Gastroesophageal sphincter (tissue), 4 donors: ENCODE measurements around the gene KRT85. TPM values are rescaled to one million over a fixed set of nuclear protein-coding genes. Genes with fewer than 3 reads are reported as not detected.

Experiments used
- ATAC-seq: fragments of 150-250 bp; one replicate; pipeline ENCODE4 v1.9.1; 2016; ENCODE audit warnings: mild to moderate bottlenecking, moderate library complexity
- H3K27ac ChIP-seq, 4 donors: fragments of 200-600 bp; sonication (generic) in 3 of 4; 1 replicate in 3 of 4; 2 replicates in 1 of 4; pipeline ENCODE4 v1.5.1; 2016 to 2019
- H3K27me3 ChIP-seq: fragments of 200-600 bp; sonication (generic); one replicate; pipeline ENCODE4 v1.5.1; 2019
- H3K36me3 ChIP-seq, 2 donors: fragments of 200-600 bp; sonication (generic); one replicate each; pipeline ENCODE4 v1.5.1; 2019; ENCODE audit warnings: control low read depth in 1 of 2
- H3K4me1 ChIP-seq, 3 donors: fragments of 200-600 bp; sonication (generic); 1 replicate in 2 of 3; 2 replicates in 1 of 3; pipeline ENCODE4 v1.5.1; 2016 to 2019; ENCODE audit warnings: control low read depth in 2 of 3
- H3K4me3 ChIP-seq, 2 donors: fragments of 200-600 bp; sonication (generic); one replicate each; pipeline ENCODE4 v1.5.1; 2019; ENCODE audit warnings: mild to moderate bottlenecking in 1 of 2, moderate library complexity in 1 of 2
- H3K9me3 ChIP-seq, 3 donors: fragments of 200-600 bp; sonication (generic); one replicate each; pipeline ENCODE4 v1.5.1; 2017 to 2019; ENCODE audit warnings: control low read depth in 2 of 3
- EP300 ChIP-seq: sonication (generic); formaldehyde crosslinking; IDR thresholded peaks from one replicate; pipeline ENCODE4 v1.6.1; 2017; ENCODE audit warnings: antibody characterized with exemption, mild to moderate bottlenecking
- POLR2A ChIP-seq, 2 donors: fragments of 450-650 bp; IDR thresholded peaks; one replicate each; pipeline ENCODE4 v1.6.1; 2017; ENCODE audit warnings: antibody characterized with exemption in 2 of 2, mild to moderate bottlenecking in 2 of 2, moderate library complexity in 1 of 2
- POLR2AphosphoS5 ChIP-seq: sonication (generic); formaldehyde crosslinking; IDR thresholded peaks from one replicate; pipeline ENCODE4 v1.6.1; 2017; ENCODE audit warnings: antibody characterized with exemption
- WGBS, 2 donors: methylation state at CpG; one replicate each; pipeline ENCODE4 v1.1.5; 2018; ENCODE audit warnings: low coverage in 1 of 2; 5-methylcytosine and 5-hydroxymethylcytosine counted together
- total RNA-seq, 4 donors: library from RNA; depleted of rRNA; stranded (reverse); fragments of >200 nt; gene quantifications; one replicate each; pipeline ENCODE4 v1.1.0, GENCODE V29; 2016
- TF ChIP-seq, protein P1 (sequence below), 4 experiments: fragments of 200-600 bp in 2 of 4; fragments of 450-650 bp in 2 of 4; sonication (generic) in 1 of 4; IDR thresholded peaks; one replicate each; pipeline ENCODE4 v1.5.1; 2017 to 2019; ENCODE audit warnings: antibody characterized with exemption in 4 of 4, mild to moderate bottlenecking in 2 of 4, moderate library complexity in 2 of 4

KRT85 gene
- total RNA-seq, 4 donors from 2014 or later, result not detected

DNA sequence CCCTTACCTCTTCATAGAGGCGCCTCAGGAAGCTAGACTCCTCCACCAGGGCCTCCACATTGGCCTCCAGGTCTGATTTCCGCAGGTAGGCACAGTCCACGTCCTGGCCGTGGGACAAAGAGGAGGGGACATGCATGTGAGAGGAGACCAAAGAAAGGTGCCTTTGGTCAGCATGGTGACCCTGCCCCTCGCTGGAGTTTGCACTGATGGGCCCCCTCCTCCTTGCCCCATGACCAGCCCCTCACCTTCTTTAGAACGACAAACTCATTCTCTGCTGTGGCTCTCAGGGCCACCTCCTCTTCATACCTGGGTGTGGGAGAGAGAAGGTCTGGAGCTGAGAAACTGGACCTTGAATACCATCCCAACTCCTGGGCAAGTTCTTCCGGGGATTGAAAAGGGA, 3.2 kb downstream of the KRT85 start:
- Histone ChIP-seq H3K27ac (no peak overlapping the region), H3K4me3 (no peak overlapping the region), H3K9me3 (no peaks in the 10 kb centered on the region), H3K27me3 (no peaks in the 10 kb centered on the region), H3K4me1 (no peaks in the 10 kb centered on the region), H3K36me3 (no peaks in the 10 kb centered on the region)
- ATAC-seq, result no peak
- TF ChIP-seq POLR2A (IDR thresholded peaks at IDR 0.05), result no peak
- no peak for TF ChIP-seq POLR2AphosphoS5
- TF ChIP-seq, protein P1, sequence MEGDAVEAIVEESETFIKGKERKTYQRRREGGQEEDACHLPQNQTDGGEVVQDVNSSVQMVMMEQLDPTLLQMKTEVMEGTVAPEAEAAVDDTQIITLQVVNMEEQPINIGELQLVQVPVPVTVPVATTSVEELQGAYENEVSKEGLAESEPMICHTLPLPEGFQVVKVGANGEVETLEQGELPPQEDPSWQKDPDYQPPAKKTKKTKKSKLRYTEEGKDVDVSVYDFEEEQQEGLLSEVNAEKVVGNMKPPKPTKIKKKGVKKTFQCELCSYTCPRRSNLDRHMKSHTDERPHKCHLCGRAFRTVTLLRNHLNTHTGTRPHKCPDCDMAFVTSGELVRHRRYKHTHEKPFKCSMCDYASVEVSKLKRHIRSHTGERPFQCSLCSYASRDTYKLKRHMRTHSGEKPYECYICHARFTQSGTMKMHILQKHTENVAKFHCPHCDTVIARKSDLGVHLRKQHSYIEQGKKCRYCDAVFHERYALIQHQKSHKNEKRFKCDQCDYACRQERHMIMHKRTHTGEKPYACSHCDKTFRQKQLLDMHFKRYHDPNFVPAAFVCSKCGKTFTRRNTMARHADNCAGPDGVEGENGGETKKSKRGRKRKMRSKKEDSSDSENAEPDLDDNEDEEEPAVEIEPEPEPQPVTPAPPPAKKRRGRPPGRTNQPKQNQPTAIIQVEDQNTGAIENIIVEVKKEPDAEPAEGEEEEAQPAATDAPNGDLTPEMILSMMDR (IDR thresholded peaks at IDR 0.05), result no peak
- TF ChIP-seq EP300, result no peak
- WGBS, 2 donors, result 56 to 80% methylated on average over 3 of the region's 7 CpGs

DNA sequence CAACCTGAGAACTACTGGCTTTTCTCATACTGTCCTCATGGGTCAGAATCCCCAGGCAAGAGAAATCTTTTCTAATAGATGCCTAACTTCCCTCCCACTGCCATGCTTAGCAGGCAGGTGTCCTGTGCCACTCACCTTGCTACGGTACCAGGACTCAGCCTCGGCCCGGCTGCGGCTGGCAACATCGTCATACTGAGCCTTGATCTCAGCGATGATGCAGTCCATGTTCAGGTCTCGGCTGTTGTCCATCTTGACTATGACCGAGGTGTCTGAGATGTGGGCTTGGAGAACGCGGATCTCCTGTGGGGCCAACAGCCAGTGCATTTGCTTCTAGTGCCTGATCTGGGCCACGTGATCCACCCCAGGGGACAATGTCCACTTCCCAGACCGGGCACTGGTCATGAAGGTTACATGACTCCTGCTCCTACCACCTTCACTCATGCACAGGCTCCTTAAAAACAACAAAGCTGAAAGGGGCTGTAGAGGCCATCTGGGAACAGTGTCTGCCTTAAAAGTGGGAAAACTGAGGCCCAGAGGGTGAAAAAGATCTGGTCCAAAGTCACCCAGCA, 4.1 kb downstream of the KRT85 start:
- H3K4me1 ChIP-seq, result no peaks in the 10 kb centered on the region
- WGBS, 2 donors, result 86 to 97% methylated on average over 6 to 7 of the region's 12 CpGs
- ATAC-seq, result no peak
- no peak for TF ChIP-seq POLR2A (IDR thresholded peaks at IDR 0.05)
- no peak for TF ChIP-seq POLR2AphosphoS5
- no peak for TF ChIP-seq EP300
- TF ChIP-seq, protein P1 (IDR thresholded peaks at IDR 0.05), result no peak
- H3K27ac ChIP-seq, result no peak overlapping the region
- H3K36me3 ChIP-seq, result no peaks in the 10 kb centered on the region
- no peak overlapping the region for H3K4me3 ChIP-seq
- H3K27me3 ChIP-seq, result no peaks in the 10 kb centered on the region
- no peaks in the 10 kb centered on the region for H3K9me3 ChIP-seq

DNA sequence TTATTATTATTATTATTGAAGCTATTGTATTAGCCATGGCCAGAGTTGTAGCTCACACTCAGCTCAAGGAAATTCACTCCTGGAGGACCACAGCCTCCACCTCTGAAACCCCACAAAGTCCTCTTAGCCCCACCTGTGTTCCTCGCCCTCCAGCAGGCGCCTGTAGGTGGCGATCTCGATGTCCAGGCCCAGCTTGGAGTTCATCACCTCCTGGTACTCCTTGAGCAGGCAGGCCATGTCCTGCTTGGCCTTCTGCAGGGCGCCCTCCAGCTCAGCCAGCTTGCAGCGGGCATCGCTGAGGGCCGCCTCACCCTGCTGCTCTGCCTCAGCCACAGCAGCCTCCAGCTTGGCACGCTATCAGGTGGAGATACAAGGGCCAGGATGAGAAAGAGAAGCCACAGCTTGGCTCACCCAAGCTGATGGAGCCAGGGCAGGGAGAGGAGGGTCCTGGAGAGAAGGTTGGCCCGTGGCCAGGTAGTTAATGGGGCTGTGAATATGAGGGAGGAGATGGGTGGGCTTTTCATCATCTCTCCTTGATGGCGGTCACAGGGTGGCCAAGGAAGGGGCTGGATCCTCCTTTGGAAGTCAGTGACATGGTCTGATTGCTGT, 5.1 kb downstream of the KRT85 start:
- Histone ChIP-seq H3K27me3 (no peaks in the 10 kb centered on the region), H3K36me3 (no peaks in the 10 kb centered on the region), H3K4me3 (no peak overlapping the region), H3K27ac (no peak overlapping the region), H3K4me1 (no peaks in the 10 kb centered on the region), H3K9me3 (no peaks in the 10 kb centered on the region)
- TF ChIP-seq, protein P1 (IDR thresholded peaks at IDR 0.05), result no peak
- TF ChIP-seq POLR2AphosphoS5 (no peak), POLR2A (IDR thresholded peaks at IDR 0.05) (no peak), EP300 (no peak)
- ATAC-seq, result no peak
- WGBS, 2 donors, result 93% methylated on average over 3 of the region's 11 CpGs; no CpG with 5 or more reads in 1 of the 2 donors

DNA sequence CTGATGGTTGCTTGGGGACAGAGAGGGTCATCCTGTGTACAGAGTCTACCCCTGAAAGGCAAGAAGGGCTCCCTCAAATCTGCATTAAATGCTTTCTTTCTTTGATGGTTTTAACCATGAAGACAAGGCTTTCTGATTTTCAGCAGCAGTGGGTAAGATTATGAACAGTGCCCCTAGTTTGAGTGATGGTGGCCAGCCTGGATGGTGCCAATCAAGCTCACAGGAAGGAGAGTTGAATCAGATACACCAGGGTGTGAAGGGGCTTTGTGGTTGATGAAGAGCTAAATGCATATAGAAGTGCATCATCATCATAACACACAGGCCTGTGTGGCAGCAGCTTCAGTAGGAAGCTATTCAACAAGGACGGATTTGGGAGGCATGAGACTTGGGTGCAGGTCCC, 5.7 kb downstream of the KRT85 start:
- Histone ChIP-seq H3K36me3 (no peaks in the 10 kb centered on the region), H3K9me3 (no peaks in the 10 kb centered on the region), H3K27me3 (peaks cover 5% of the 10 kb centered on the region), H3K4me1 (no peaks in the 10 kb centered on the region), H3K4me3 (no peak overlapping the region), H3K27ac (no peak overlapping the region)
- no peak for ATAC-seq
- no peak for TF ChIP-seq POLR2AphosphoS5
- no peak for TF ChIP-seq EP300
- TF ChIP-seq, protein P1 (IDR thresholded peaks at IDR 0.05), result no peak
- TF ChIP-seq POLR2A (IDR thresholded peaks at IDR 0.05), result no peak
- 71 to 100% methylated on average over 1 of the region's 1 CpG for WGBS, 2 donors

DNA sequence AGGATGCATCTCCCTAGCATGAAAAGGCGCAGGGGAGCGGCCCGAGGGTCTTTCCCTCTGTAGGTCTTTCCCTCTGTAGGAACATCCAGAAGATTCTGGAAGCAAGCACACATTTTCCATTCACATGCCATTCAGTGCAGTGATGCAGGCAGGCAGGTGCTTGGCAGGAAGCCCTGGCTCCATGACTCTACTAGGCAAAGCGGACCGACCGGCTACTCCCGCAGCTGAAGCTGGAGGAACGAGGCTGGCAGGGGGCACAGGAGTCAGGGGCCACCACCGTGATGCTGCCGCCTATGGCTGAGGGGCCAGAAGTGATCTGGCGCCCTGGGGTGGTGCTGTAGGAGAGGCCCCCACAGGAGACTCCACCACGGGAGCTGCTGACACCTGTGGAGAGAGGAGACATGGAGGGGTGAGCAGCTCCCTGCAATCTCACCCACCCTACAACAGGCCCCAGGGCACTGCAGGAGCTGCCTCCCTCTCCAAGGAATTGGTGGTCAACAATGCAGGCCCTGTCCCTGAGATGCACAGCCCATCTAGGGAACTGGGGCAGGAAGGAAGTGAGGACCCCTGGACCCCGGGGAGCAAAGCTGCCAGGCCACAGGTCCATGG, 6.5 kb downstream of the KRT85 start:
- no peak for TF ChIP-seq POLR2A (IDR thresholded peaks at IDR 0.05)
- no peak for TF ChIP-seq EP300
- no peak for TF ChIP-seq POLR2AphosphoS5
- TF ChIP-seq, protein P1 (IDR thresholded peaks at IDR 0.05), result no peak
- Histone ChIP-seq H3K9me3 (no peaks in the 10 kb centered on the region), H3K36me3 (no peaks in the 10 kb centered on the region), H3K4me3 (no peak overlapping the region), H3K27ac (no peak overlapping the region), H3K27me3 (peaks cover 13% of the 10 kb centered on the region), H3K4me1 (no peaks in the 10 kb centered on the region)
- no peak for ATAC-seq
- 62 to 100% methylated on average over 3 to 4 of the region's 13 CpGs for WGBS, 2 donors
